Sciatic nerve (tissue), 1 donor: Measurements from ENCODE around the gene ADAT3. TPM values are rescaled to one million over a fixed set of nuclear protein-coding genes. Genes with fewer than 3 reads are reported as not detected.

Experiments used
- total RNA-seq: library from RNA; stranded (reverse); fragmentation: NEBNext Ultra II Directional; extraction: Animal tissue kit (Norgen Biotek cat#: 25700); gene quantifications from one replicate; pipeline ENCODE4 v1.2.1, GENCODE V29; 2021
- donor health status: DM: no; HTN: no; CAD: no.

ADAT3 gene
- total RNA-seq, 1 donor from 2014 or later, result 4.3 TPM

Other genes starting within 250 kb of the ADAT3 start
- gene ONECUT3, start 151.9 kb upstream of the ADAT3 start, total RNA-seq, result not detected
- 2.3 TPM for gene ATP8B3, start 93.1 kb upstream of the ADAT3 start, total RNA-seq
- gene REXO1, start 56.9 kb upstream of the ADAT3 start, total RNA-seq, result 34.2 TPM
- 20.2 TPM for gene KLF16, start 41.8 kb upstream of the ADAT3 start, total RNA-seq
- 78.9 TPM for gene ABHD17A, start 19.9 kb upstream of the ADAT3 start, total RNA-seq
- gene SCAMP4, start within 50 bp of the ADAT3 start, total RNA-seq, result 53.5 TPM
- 51.6 TPM for gene CSNK1G2, start 35.8 kb downstream of the ADAT3 start, total RNA-seq
- gene BTBD2, start 110.3 kb downstream of the ADAT3 start, total RNA-seq, result 65.7 TPM
- gene MKNK2, start 145.8 kb downstream of the ADAT3 start, total RNA-seq, result 140 TPM
- 54.0 TPM for gene MOB3A, start 190.9 kb downstream of the ADAT3 start, total RNA-seq
- 37.8 TPM for gene IZUMO4, start 191.5 kb downstream of the ADAT3 start, total RNA-seq
- gene AP3D1, start 246.2 kb downstream of the ADAT3 start, total RNA-seq, result 81.4 TPM